ENCODE results near the gene PEX7. TPM values are rescaled to one million over a fixed set of nuclear protein-coding genes. Genes with fewer than 3 reads are reported as not detected.
"Not testable (repeated sequence)": the region's sequence is repeated elsewhere in the genome, so short reads cannot be mapped to it uniquely, and the experiment has no call there.

PEX7 gene
- total RNA-seq, 1 donor from 2014 or later: 6.8 TPM

DNA sequence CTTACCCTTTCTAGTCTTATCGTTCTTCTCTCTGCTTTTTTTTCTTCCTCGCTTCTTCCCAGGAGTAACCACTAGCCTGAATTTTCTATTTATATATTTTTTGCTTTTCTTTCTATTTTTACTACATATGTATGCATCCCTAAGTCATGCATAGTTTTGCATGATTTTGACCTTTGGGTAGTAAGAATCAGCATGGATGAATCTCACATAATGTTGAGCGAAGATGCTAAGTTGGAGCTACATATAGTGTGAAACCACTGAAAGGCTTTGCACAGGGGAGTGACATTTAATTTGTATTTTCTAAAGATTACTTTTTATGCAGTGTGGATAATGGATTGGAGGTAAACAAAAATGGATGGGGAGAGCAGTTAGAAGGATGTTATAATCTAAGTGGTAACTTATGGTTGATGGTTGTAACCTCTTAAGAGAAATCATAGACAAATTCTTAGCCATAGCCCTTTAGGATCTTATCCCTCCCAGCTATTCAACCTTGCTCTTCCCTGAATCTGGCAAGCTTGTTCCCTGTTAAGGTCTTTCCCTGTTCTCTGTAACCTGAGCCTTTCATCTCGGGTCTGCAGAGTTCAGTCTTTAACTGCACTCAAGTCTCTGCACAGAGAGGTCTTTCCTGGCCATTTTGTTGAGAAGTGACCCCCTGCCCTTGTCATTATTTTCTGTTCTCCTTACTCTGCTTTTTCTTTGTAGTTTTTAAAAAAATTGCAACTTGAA lies 18.0 kb downstream of the PEX7 start:
- H3K27ac Mint-ChIP-seq: no peak overlapping the region
- peaks cover 18% of the 10 kb centered on the region for H3K36me3 Mint-ChIP-seq (ENCODE audit: low read depth)
- DNase-seq (no peak), ATAC-seq (ENCODE audit: low read depth) (no peak)
- H3K27me3 Mint-ChIP-seq: no peaks in the 10 kb centered on the region
- no peaks in the 10 kb centered on the region for H3K9me3 Mint-ChIP-seq
- CTCF ChIA-PET: no interaction called here
- no peaks in the 10 kb centered on the region for H3K4me1 Mint-ChIP-seq
- intact Hi-C loops (cut with micrococcal nuclease): no loop called here
- no peak for TF ChIP-seq CTCF (IDR thresholded peaks at IDR 0.05)
- H3K4me3 Mint-ChIP-seq: no peak overlapping the region
- POLR2A ChIA-PET: no interaction called here

DNA sequence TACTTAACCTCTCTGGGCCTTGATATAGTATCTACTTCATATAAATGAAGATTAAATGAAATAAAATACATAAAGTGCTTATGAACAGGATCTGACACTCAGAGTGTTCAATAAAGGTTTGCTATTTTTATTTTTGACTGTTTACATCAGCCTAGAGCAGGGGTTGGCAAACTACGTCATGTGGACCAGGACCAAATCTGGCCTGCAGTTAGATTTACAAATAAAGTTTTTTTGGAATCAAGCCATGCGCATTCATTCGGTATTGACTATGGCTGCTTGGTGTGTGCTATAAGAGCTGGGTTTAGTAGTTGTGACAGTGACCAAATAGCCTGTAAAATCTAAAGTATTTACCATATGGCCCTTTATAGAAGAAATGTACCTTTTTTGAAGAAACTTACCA lies 20.8 kb downstream of the PEX7 start:
- Mint-ChIP-seq H3K9me3 (no peaks in the 10 kb centered on the region), H3K27ac (no peak overlapping the region), H3K27me3 (no peaks in the 10 kb centered on the region), H3K4me3 (no peak overlapping the region), H3K36me3 (ENCODE audit: low read depth) (peaks cover 25% of the 10 kb centered on the region), H3K4me1 (no peaks in the 10 kb centered on the region)
- ChIA-PET CTCF (no interaction called here), POLR2A (interaction anchor here (0.6 kb wide), 1 partner anchor 21 kb away, joined by 5 read pairs; the partner anchor contains the start of gene PEX7)
- ATAC-seq (ENCODE audit: low read depth) (no peak), DNase-seq (no peak)
- TF ChIP-seq CTCF (IDR thresholded peaks at IDR 0.05): no peak
- intact Hi-C loops (cut with micrococcal nuclease): no loop called here

DNA sequence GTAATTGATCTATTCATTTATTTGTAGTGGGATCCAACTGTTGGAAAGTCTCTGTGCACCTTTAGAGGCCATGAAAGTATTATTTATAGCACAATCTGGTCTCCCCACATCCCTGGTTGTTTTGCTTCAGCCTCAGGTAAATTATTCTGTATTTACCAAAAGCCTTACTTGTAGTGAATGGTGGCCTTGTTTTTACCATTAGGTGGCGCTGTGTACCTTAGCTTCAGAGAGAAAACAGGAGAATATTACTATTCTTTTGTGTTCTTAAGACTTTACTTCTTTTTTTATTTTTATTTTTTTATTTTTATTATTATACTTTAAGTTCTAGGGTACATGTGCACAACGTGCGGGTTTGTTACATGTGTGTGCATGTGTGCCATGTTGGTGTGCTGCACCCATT lies 23.7 kb downstream of the PEX7 start:
- ChIA-PET CTCF (interaction anchor here (0.6 to 2.0 kb wide), 4 partner anchors 12 to 791 kb away, joined by 3 to 7 read pairs (median 3); no protein-coding TSS in a partner anchor), POLR2A (no interaction called here)
- Mint-ChIP-seq H3K36me3 (ENCODE audit: low read depth) (peaks cover 47% of the 10 kb centered on the region), H3K27ac (no peak overlapping the region), H3K4me1 (no peaks in the 10 kb centered on the region), H3K4me3 (no peak overlapping the region), H3K9me3 (no peaks in the 10 kb centered on the region), H3K27me3 (no peaks in the 10 kb centered on the region)
- DNase-seq (no peak), ATAC-seq (ENCODE audit: low read depth) (no peak)
- intact Hi-C loops (cut with micrococcal nuclease): no loop called here
- TF ChIP-seq CTCF (IDR thresholded peaks at IDR 0.05): no peak

GRCh38 chr6:136846477-136846876 lies 24.1 kb downstream of the PEX7 start:
- H3K27ac Mint-ChIP-seq; POLR2A ChIA-PET; H3K4me1 Mint-ChIP-seq; intact Hi-C loops (cut with micrococcal nuclease); H3K9me3 Mint-ChIP-seq; H3K27me3 Mint-ChIP-seq; H3K4me3 Mint-ChIP-seq; DNase-seq; ATAC-seq (ENCODE audit: low read depth): not testable (repeated sequence)
- CTCF ChIA-PET: interaction anchor here (1.1 to 2.0 kb wide), 2 partner anchors 12 to 15 kb away, joined by 3 to 7 read pairs; no protein-coding TSS in a partner anchor
- H3K36me3 Mint-ChIP-seq (ENCODE audit: low read depth): peaks cover 42% of the 10 kb centered on the region

GRCh38 chr6:136849979-136850563 lies 27.7 kb downstream of the PEX7 start:
- ATAC-seq (ENCODE audit: low read depth); H3K4me1 Mint-ChIP-seq; CTCF ChIA-PET; H3K9me3 Mint-ChIP-seq; POLR2A ChIA-PET; intact Hi-C loops (cut with micrococcal nuclease); H3K27me3 Mint-ChIP-seq; DNase-seq; H3K27ac Mint-ChIP-seq; H3K4me3 Mint-ChIP-seq: not testable (repeated sequence)
- H3K36me3 Mint-ChIP-seq (ENCODE audit: low read depth): peaks cover 51% of the 10 kb centered on the region

- H3K36me3 Mint-ChIP-seq (ENCODE audit: low read depth): peaks cover 29% of the 10 kb centered on the region
- no peak for TF ChIP-seq CTCF (IDR thresholded peaks at IDR 0.05)
- H3K4me3 Mint-ChIP-seq: no peak overlapping the region
- POLR2A ChIA-PET: no interaction called here
- peaks cover 2% of the 10 kb centered on the region for H3K9me3 Mint-ChIP-seq
- DNase-seq (no peak), ATAC-seq (ENCODE audit: low read depth) (no peak)
- no peaks in the 10 kb centered on the region for H3K27me3 Mint-ChIP-seq
- H3K4me1 Mint-ChIP-seq: no peaks in the 10 kb centered on the region
- CTCF ChIA-PET: interaction anchor here (2.1 kb wide), 1 partner anchor 14 kb away, joined by 7 read pairs; no protein-coding TSS in a partner anchor
- no peak overlapping the region for H3K27ac Mint-ChIP-seq
- intact Hi-C loops (cut with micrococcal nuclease): no loop called here
Measured at GRCh38 chr6:136859430-136859829, 37.0 kb downstream of the PEX7 start.
